SIG-M5 (cell line): Measurements from ENCODE around the gene COL26A1.
"Not testable (repeated sequence)": the region's sequence is repeated elsewhere in the genome, so short reads cannot be mapped to it uniquely, and the experiment has no call there.

ENCODE experiments used
- DNase-seq: peaks from one replicate; lab custom pipeline; 2025; lab: John Stamatoyannopoulos, UW

Gene COL26A1

GRCh38 chr7:101598986-101599771 is 236.5 kb downstream of the COL26A1 start:
- DNase-seq: no peak

- no peak for DNase-seq
These were observed 237.1 kb downstream of the COL26A1 start for GRCh38 chr7:101599787-101600186.

- DNase-seq: no peak
These were observed 239.4 kb downstream of the COL26A1 start for GRCh38 chr7:101602082-101602481.

- no peak for DNase-seq
These were observed 240.0 kb downstream of the COL26A1 start for GRCh38 chr7:101602484-101603241.

GRCh38 chr7:101604331-101604933 is 241.8 kb downstream of the COL26A1 start:
- no peak for DNase-seq

GRCh38 chr7:101604934-101605332 is 242.3 kb downstream of the COL26A1 start:
- not testable (repeated sequence) for DNase-seq

GRCh38 chr7:101605611-101606497 is 243.2 kb downstream of the COL26A1 start:
- no peak for DNase-seq

GRCh38 chr7:101606498-101606923 is 243.8 kb downstream of the COL26A1 start:
- DNase-seq: no peak
